OCI-LY7 (cell line): ENCODE results near the gene NAV2. TPM values are rescaled to one million over a fixed set of nuclear protein-coding genes. Genes with fewer than 3 reads are reported as not detected.

Source experiments
- BruUV-seq: library from RNA; stranded (reverse); fragments of 400-500 nt; replicated peaks from 2 replicates; lab custom pipeline; 2021; lab: Mats Ljungman, UMichigan
- CTCF ChIA-PET: fragments of 300-600 bp; sonication (Branson Sonifier 250); formaldehyde crosslinking; loops from one replicate; lab custom pipeline; 2022; ENCODE audit warnings: antibody characterized with exemption; ENCODE audit not compliant: unreplicated experiment; lab: Charles Lee
- POLR2A ChIA-PET: fragments of 300-600 bp; sonication (Branson Sonifier 250); formaldehyde crosslinking; loops from one replicate; lab custom pipeline; 2022; ENCODE audit warnings: antibody characterized with exemption; lab: Charles Lee
- DNase-seq: peaks from one replicate; pipeline ENCODE4 v3.0.0-alpha.2; 2015; ENCODE audit warnings: low spot score
- H2AFZ ChIP-seq: fragments of 200-600 bp; sonication (generic), shearing (Covaris generic); 2 replicates; pipeline ENCODE4 v1.6.1; 2014; ENCODE audit warnings: mild to moderate bottlenecking, antibody characterized with exemption, low read length, moderate library complexity
- H3K27ac ChIP-seq: fragments of 200-600 bp; sonication (generic); 2 replicates; pipeline ENCODE4 v1.5.1; 2014; ENCODE audit warnings: mixed run types, low read depth, mild to moderate bottlenecking, moderate library complexity, low read length, inconsistent platforms; ENCODE audit not compliant: poor library complexity, severe bottlenecking
- H3K36me3 ChIP-seq: fragments of 200-600 bp; sonication (generic); 2 replicates; pipeline ENCODE4 v1.6.1; 2014; ENCODE audit warnings: mild to moderate bottlenecking, antibody characterized with exemption, low read length, moderate library complexity, mixed read lengths; ENCODE audit not compliant: insufficient read depth
- H3K4me1 ChIP-seq: fragments of 200-600 bp; sonication (generic); 2 replicates; pipeline ENCODE4 v1.5.1; 2014; ENCODE audit warnings: mild to moderate bottlenecking, low read length; ENCODE audit not compliant: insufficient read depth, poor library complexity, severe bottlenecking
- H3K4me2 ChIP-seq: fragments of 200-600 bp; sonication (generic); 2 replicates; pipeline ENCODE4 v1.6.1; 2014; ENCODE audit warnings: mild to moderate bottlenecking, low read length
- H3K4me3 ChIP-seq: fragments of 200-600 bp; sonication (generic); 2 replicates; pipeline ENCODE4 v1.5.1; 2014; ENCODE audit warnings: mild to moderate bottlenecking, low read depth, low read length; ENCODE audit not compliant: poor library complexity, severe bottlenecking
- H3K79me2 ChIP-seq: fragments of 200-600 bp; sonication (generic); 2 replicates; pipeline ENCODE4 v1.6.1; 2016; ENCODE audit warnings: low read depth, mild to moderate bottlenecking, low read length, moderate library complexity, mixed read lengths; ENCODE audit not compliant: insufficient read depth
- H3K9me2 ChIP-seq: fragments of 200-600 bp; sonication (generic); 2 replicates; pipeline ENCODE4 v1.6.1; 2016; ENCODE audit warnings: mild to moderate bottlenecking, low read length, mixed read lengths; ENCODE audit not compliant: insufficient read depth
- H3K9me3 ChIP-seq: fragments of 200-600 bp; sonication (generic); 2 replicates; pipeline ENCODE4 v1.6.1; 2014; ENCODE audit warnings: mild to moderate bottlenecking, mixed run types, low read length, mixed read lengths
- H4K20me1 ChIP-seq: fragments of 200-600 bp; sonication (generic); 2 replicates; pipeline ENCODE4 v1.6.1; 2014; ENCODE audit warnings: mild to moderate bottlenecking, antibody characterized with exemption, low read length, moderate library complexity, mixed read lengths; ENCODE audit not compliant: insufficient read depth
- EZH2phosphoT487 ChIP-seq: fragments of 200-600 bp; sonication (generic); IDR thresholded peaks from 2 replicates; pipeline ENCODE4 v1.6.1; 2018; ENCODE audit warnings: low read depth, borderline replicate concordance, mild to moderate bottlenecking, mixed run types, antibody characterized with exemption, low read length, moderate library complexity, mixed read lengths
- intact Hi-C: fragments of 100-400 bp; cut with micrococcal nuclease; formaldehyde crosslinking; loops from one replicate; pipeline ENCODE4 v1.10.0; 2022; ENCODE audit not compliant: unreplicated experiment
- total RNA-seq, 2 experiments: library from RNA; depleted of rRNA in 1 of 2; stranded (reverse); fragments of >200 nt in 1 of 2; shearing (Covaris generic) in 1 of 2; gene quantifications; 2 replicates each; pipeline ENCODE4 v1.2.3, GENCODE V29; 2014 to 2022
- TF ChIP-seq, protein P1 (sequence below): fragments of 200-600 bp; sonication (generic); conservative IDR thresholded peaks from 2 replicates; pipeline ENCODE4 v1.5.1; 2014; ENCODE audit warnings: mild to moderate bottlenecking, antibody characterized with exemption, low read length, moderate library complexity, mixed read lengths

NAV2 gene
- total RNA-seq, 2 experiments from 2014 or later, result 0.06 to 0.68 TPM

DNA sequence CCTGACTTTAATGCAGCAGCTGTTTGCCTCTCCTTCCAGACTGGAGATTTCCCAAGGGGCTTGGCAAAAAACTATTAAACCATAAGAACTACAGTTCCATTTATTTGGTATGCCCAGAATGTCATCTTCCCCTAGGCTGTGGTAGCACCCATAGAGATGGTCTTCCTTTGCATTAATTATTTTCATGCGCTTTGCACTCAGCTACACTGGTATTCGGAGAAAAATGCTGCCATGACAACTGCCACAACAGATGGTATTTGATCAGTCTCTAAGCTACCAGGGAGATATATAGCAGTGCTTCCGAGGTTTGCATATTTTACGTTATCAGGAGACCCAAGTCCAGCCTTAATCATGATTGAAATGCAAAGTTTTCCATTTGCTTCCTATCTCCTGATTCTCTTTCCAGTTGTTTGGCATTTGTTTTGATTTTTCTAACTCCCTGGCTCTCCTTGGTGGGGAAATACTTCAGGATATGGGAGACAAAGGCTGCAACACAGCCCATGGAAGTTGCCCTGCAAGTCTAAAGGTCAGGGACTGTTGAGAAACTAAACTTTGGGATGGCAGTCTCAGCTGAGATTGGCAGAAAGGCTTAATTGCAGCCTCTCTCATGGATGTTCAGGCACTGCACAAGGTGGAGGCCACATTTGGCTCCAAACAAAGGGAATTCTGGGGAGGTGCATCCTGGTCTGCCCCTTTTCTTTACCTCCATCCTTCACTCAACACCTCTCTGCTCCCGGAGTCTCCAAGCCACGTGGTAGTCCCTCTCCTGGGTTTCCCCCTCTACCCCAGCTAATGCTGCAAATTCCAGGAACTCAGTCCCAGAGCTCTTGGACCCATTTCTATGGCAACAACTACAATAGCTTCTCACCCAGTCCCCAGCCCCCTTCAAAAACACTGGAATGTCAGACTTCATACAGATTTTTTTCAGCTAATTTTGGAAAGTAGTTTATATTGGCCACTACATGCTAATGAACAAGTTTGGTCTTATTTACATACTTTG is 151.8 kb downstream of the NAV2 start:
- TF ChIP-seq, protein P1, sequence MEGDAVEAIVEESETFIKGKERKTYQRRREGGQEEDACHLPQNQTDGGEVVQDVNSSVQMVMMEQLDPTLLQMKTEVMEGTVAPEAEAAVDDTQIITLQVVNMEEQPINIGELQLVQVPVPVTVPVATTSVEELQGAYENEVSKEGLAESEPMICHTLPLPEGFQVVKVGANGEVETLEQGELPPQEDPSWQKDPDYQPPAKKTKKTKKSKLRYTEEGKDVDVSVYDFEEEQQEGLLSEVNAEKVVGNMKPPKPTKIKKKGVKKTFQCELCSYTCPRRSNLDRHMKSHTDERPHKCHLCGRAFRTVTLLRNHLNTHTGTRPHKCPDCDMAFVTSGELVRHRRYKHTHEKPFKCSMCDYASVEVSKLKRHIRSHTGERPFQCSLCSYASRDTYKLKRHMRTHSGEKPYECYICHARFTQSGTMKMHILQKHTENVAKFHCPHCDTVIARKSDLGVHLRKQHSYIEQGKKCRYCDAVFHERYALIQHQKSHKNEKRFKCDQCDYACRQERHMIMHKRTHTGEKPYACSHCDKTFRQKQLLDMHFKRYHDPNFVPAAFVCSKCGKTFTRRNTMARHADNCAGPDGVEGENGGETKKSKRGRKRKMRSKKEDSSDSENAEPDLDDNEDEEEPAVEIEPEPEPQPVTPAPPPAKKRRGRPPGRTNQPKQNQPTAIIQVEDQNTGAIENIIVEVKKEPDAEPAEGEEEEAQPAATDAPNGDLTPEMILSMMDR, result no peak
- no peak for TF ChIP-seq EZH2phosphoT487
- H3K9me2 ChIP-seq, result no peaks in the 10 kb centered on the region
- no peaks in the 10 kb centered on the region for H3K79me2 ChIP-seq
- no peak overlapping the region for H2AFZ ChIP-seq
- POLR2A ChIA-PET, result no interaction called here
- H3K36me3 ChIP-seq, result no peaks in the 10 kb centered on the region
- intact Hi-C loops, result no loop called here
- H3K9me3 ChIP-seq, result no peaks in the 10 kb centered on the region
- no peak overlapping the region for H3K4me2 ChIP-seq
- no peaks in the 10 kb centered on the region for H4K20me1 ChIP-seq
- no peak overlapping the region for H3K4me3 ChIP-seq
- DNase-seq, result no peak
- H3K4me1 ChIP-seq, result no peaks in the 10 kb centered on the region
- no TSS peak for BruUV-seq
- H3K27ac ChIP-seq, result no peak overlapping the region
- CTCF ChIA-PET, result no interaction called here

GRCh38 chr11:19866037-19866436 is 153.4 kb downstream of the NAV2 start:
- no peaks in the 10 kb centered on the region for H4K20me1 ChIP-seq
- DNase-seq, result no peak
- no peaks in the 10 kb centered on the region for H3K9me2 ChIP-seq
- H3K4me1 ChIP-seq, result no peaks in the 10 kb centered on the region
- intact Hi-C loops, result no loop called here
- TF ChIP-seq EZH2phosphoT487, result no peak
- TF ChIP-seq, protein P1, result no peak
- no peak overlapping the region for H3K4me3 ChIP-seq
- H2AFZ ChIP-seq, result no peak overlapping the region
- H3K36me3 ChIP-seq, result no peaks in the 10 kb centered on the region
- no peaks in the 10 kb centered on the region for H3K9me3 ChIP-seq
- H3K79me2 ChIP-seq, result no peaks in the 10 kb centered on the region
- no TSS peak for BruUV-seq
- CTCF ChIA-PET, result no interaction called here
- no peak overlapping the region for H3K27ac ChIP-seq
- no peak overlapping the region for H3K4me2 ChIP-seq
- POLR2A ChIA-PET, result interaction anchor here (1.2 kb wide), 1 partner anchor 12 kb away, joined by 3 read pairs; no protein-coding TSS in a partner anchor

DNA sequence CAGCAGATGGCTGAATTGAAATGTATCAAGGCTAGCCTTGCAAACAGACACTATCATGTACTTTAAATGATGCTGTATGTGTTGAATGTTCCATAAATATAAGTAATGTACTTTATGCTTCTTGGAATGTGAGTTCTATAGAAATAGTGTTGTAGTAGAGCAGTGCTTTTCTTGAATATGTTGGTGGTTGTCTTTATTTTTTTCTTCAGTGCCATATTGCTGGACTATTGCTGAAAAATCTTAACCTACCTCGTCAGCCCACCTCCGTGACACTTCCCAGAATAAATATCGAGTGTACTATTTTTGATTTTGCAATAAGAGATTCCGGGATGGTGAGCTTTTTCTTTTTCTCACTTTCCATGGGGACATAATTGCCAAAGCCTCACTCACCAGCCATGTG is 153.9 kb downstream of the NAV2 start:
- no peak for DNase-seq

More for the DNA sequence above, 153.9 kb downstream of the NAV2 start:
- no peaks in the 10 kb centered on the region for H3K36me3 ChIP-seq
- no peak overlapping the region for H3K4me2 ChIP-seq
- CTCF ChIA-PET, result no interaction called here
- no peaks in the 10 kb centered on the region for H3K4me1 ChIP-seq
- no peaks in the 10 kb centered on the region for H3K79me2 ChIP-seq
- H3K4me3 ChIP-seq, result no peak overlapping the region
- no peak overlapping the region for H2AFZ ChIP-seq
- H3K9me2 ChIP-seq, result no peaks in the 10 kb centered on the region
- H3K27ac ChIP-seq, result no peak overlapping the region
- BruUV-seq, result no TSS peak
- no peaks in the 10 kb centered on the region for H3K9me3 ChIP-seq
- intact Hi-C loops, result no loop called here
- no peak for TF ChIP-seq EZH2phosphoT487
- TF ChIP-seq, protein P1, result no peak
- POLR2A ChIA-PET, result interaction anchor here (1.2 kb wide), 1 partner anchor 12 kb away, joined by 3 read pairs; no protein-coding TSS in a partner anchor
- no peaks in the 10 kb centered on the region for H4K20me1 ChIP-seq
